Hepatocyte (in vitro differentiated cells): ENCODE data around the gene OR6V1. TPM values are rescaled to one million over a fixed set of nuclear protein-coding genes. Genes with fewer than 3 reads are reported as not detected.

ENCODE experiments used
- DNase-seq: peaks from one replicate; pipeline ENCODE4 v3.0.0-alpha.2; 2016; ENCODE audit warnings: low spot score
- H2AFZ ChIP-seq: fragments of 200-600 bp; sonication (generic); 2 replicates; pipeline ENCODE4 v1.6.0; 2016; ENCODE audit warnings: antibody characterized with exemption, mild to moderate bottlenecking
- H3K27ac ChIP-seq: fragments of 200-600 bp; sonication (generic); 2 replicates; pipeline ENCODE4 v1.5.1; 2016; ENCODE audit warnings: mild to moderate bottlenecking
- H3K27me3 ChIP-seq: fragments of 200-600 bp; sonication (generic); 2 replicates; pipeline ENCODE4 v1.6.1; 2016
- H3K36me3 ChIP-seq: fragments of 200-600 bp; sonication (generic); replicated peaks from 2 replicates; pipeline ENCODE4 v1.5.1; 2016; ENCODE audit warnings: low read depth; ENCODE audit not compliant: insufficient read depth
- H3K4me1 ChIP-seq: fragments of 200-600 bp; sonication (generic); 2 replicates; pipeline ENCODE4 v1.5.1; 2016; ENCODE audit warnings: mild to moderate bottlenecking, moderate library complexity; ENCODE audit not compliant: insufficient read depth
- H3K4me2 ChIP-seq: fragments of 200-600 bp; sonication (generic); 2 replicates; pipeline ENCODE4 v1.6.0; 2016
- H3K4me3 ChIP-seq: fragments of 200-600 bp; sonication (generic); 2 replicates; pipeline ENCODE4 v1.5.1; 2016; ENCODE audit warnings: mild to moderate bottlenecking
- H3K79me2 ChIP-seq: fragments of 200-600 bp; sonication (generic); 2 replicates; pipeline ENCODE4 v1.6.0; 2017; ENCODE audit warnings: mild to moderate bottlenecking
- H3K9me2 ChIP-seq: fragments of 200-600 bp; sonication (generic); replicated peaks from 2 replicates; pipeline ENCODE4 v1.6.0; 2017; ENCODE audit warnings: mild to moderate bottlenecking; ENCODE audit not compliant: insufficient read depth
- H3K9me3 ChIP-seq: fragments of 200-600 bp; sonication (generic); 2 replicates; pipeline ENCODE4 v1.5.1; 2016; ENCODE audit warnings: low read depth, mild to moderate bottlenecking
- H4K20me1 ChIP-seq: fragments of 200-600 bp; sonication (generic); 2 replicates; pipeline ENCODE4 v1.6.0; 2016; ENCODE audit warnings: mild to moderate bottlenecking; ENCODE audit not compliant: insufficient read depth, poor library complexity, severe bottlenecking
- CTCF ChIP-seq: fragments of 200-600 bp; sonication (generic); IDR thresholded peaks from 2 replicates; pipeline ENCODE4 v1.5.1; 2016; ENCODE audit warnings: antibody characterized with exemption, mild to moderate bottlenecking; ENCODE audit not compliant: poor library complexity
- EZH2 ChIP-seq: fragments of 200-600 bp; sonication (generic); IDR thresholded peaks from 2 replicates; pipeline ENCODE4 v1.6.1; 2016; ENCODE audit warnings: antibody characterized with exemption, mild to moderate bottlenecking, borderline replicate concordance
- EZH2phosphoT487 ChIP-seq: fragments of 200-600 bp; sonication (generic); IDR thresholded peaks from one replicate; pipeline ENCODE4 v1.6.1; 2018; ENCODE audit warnings: antibody characterized with exemption, mild to moderate bottlenecking, low read depth, moderate library complexity; ENCODE audit not compliant: unreplicated experiment, severe bottlenecking
- WGBS: methylation state at CpG from one replicate; pipeline ENCODE4 v1.1.6; 2016; ENCODE audit warnings: low lambda C conversion rate; ENCODE audit errors: missing lambda C conversion rate; 5-methylcytosine and 5-hydroxymethylcytosine counted together
- polyA plus RNA-seq: library from polyadenylated mRNA; unstranded; fragments of >200 nt; fragmentation: Nextera tagmentation; extraction: Ambion mirVana; gene quantifications from 2 replicates; pipeline ENCODE4 v1.2.1, GENCODE V29; 2016
- total RNA-seq: library from RNA; depleted of rRNA; stranded (reverse); fragments of >200 nt; gene quantifications from 2 replicates; pipeline ENCODE4 v1.2.3, GENCODE V29; 2014

OR6V1 gene
- total and polyA plus RNA-seq, 2 experiments from 2014 or later, result 0.34 TPM; not detected in 1

DNA sequence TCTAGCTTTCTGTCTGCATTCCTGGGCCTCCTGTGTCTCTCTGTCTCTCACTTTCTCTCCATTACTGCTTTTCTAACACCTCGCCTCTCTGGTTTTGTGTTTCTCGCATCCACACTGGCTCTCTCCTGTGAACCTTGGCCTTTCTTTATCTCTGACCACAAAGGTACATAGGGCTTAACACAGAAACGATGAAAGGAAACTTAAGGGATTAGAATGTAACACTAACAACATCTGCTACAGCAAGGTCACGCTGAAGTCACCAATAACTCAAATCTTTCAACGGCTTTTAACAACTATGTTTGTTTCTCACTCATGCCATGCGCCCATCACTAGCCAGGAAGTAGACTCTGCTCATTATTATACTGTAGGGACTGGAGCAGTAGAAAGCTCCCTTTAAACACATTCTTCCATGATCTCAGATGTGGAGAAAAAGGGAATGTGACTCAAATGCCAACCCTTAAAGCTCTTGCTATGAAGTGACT is 9.3 kb upstream of the OR6V1 start:
- 15% methylated on average over 6 of the region's 6 CpGs for WGBS
- Histone ChIP-seq H3K4me1 (peaks cover 24% of the 10 kb centered on the region), H3K4me2 (peak overlapping the region; percentile 21), H3K4me3 (no peak overlapping the region), H3K9me3 (no peaks in the 10 kb centered on the region), H2AFZ (no peak overlapping the region), H3K27ac (peak overlapping the region; percentile 47), H3K27me3 (no peaks in the 10 kb centered on the region), H4K20me1 (no peaks in the 10 kb centered on the region), H3K79me2 (no peaks in the 10 kb centered on the region), H3K36me3 (no peaks in the 10 kb centered on the region), H3K9me2 (no peaks in the 10 kb centered on the region)
- peak; percentile 58 for DNase-seq
- no peak for TF ChIP-seq CTCF
- peak; percentile 100 for TF ChIP-seq EZH2phosphoT487
- no peak for TF ChIP-seq EZH2

DNA sequence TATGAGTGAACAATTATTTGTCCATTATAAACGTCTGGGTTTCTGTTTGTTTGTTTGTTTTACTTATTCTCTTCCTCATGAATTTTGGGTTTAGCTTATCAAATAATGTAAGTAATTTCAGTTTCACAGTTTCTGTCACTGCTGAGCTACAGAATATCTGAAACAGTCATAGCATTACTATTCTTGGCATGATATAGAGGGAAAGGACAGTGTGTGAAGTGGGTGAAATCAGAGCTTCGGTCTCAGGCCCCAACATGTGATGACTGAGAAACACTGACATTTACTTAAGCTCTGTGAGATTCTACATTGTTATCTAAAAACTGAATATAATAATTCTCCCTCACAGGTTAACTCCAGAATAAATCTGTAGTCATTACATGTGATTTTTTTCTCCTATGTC is 8.8 kb upstream of the OR6V1 start:
- WGBS, result 44% methylated on average over 2 of the region's 2 CpGs
- Histone ChIP-seq H3K79me2 (no peaks in the 10 kb centered on the region), H3K4me1 (peaks cover 24% of the 10 kb centered on the region), H3K9me2 (no peaks in the 10 kb centered on the region), H3K27ac (peak overlapping the region; percentile 47), H3K4me3 (no peak overlapping the region), H4K20me1 (no peaks in the 10 kb centered on the region), H3K27me3 (no peaks in the 10 kb centered on the region), H3K4me2 (peak overlapping the region; percentile 21), H3K9me3 (no peaks in the 10 kb centered on the region), H2AFZ (no peak overlapping the region), H3K36me3 (no peaks in the 10 kb centered on the region)
- no peak for DNase-seq
- TF ChIP-seq EZH2 (no peak), CTCF (no peak)

DNA sequence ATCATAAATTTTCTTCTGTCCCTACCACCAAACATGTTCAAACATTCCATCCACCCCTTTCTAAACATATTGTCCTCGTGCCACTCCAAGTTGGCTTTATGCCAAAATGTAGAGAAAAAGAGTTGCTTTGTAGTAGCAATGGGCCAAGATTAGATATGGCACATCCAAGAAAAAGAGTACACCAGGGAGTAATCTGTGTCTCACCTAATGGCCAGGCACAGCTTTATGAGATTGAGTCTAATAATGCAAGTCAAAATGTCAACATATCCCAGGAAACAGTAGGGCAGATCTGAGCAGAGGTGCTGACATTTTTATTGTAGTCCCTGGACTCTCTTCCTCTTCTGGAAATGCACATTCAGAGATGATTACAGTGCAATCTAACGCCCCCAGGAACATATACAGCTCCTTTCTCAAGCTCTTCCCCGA is 5.7 kb upstream of the OR6V1 start:
- no peak for DNase-seq
- Histone ChIP-seq H3K36me3 (no peaks in the 10 kb centered on the region), H3K4me2 (no peak overlapping the region), H3K27me3 (no peaks in the 10 kb centered on the region), H3K4me1 (peaks cover 31% of the 10 kb centered on the region), H3K79me2 (no peaks in the 10 kb centered on the region), H3K9me2 (no peaks in the 10 kb centered on the region), H3K9me3 (no peaks in the 10 kb centered on the region), H4K20me1 (no peaks in the 10 kb centered on the region), H2AFZ (no peak overlapping the region), H3K27ac (no peak overlapping the region), H3K4me3 (no peak overlapping the region)
- TF ChIP-seq EZH2phosphoT487 (no peak), EZH2 (no peak), CTCF (no peak)
- 37% methylated on average over 3 of the region's 3 CpGs for WGBS

- H3K9me2 ChIP-seq, result no peaks in the 10 kb centered on the region
- H4K20me1 ChIP-seq, result no peaks in the 10 kb centered on the region
- no peak overlapping the region for H3K27ac ChIP-seq
- no peak overlapping the region for H2AFZ ChIP-seq
- H3K36me3 ChIP-seq, result no peaks in the 10 kb centered on the region
- H3K79me2 ChIP-seq, result no peaks in the 10 kb centered on the region
- no peak overlapping the region for H3K4me3 ChIP-seq
- TF ChIP-seq EZH2 (no peak), EZH2phosphoT487 (no peak), CTCF (no peak)
- no peak for DNase-seq
- WGBS, result 77% methylated on average over 2 of the region's 2 CpGs
- no peaks in the 10 kb centered on the region for H3K27me3 ChIP-seq
- no peaks in the 10 kb centered on the region for H3K9me3 ChIP-seq
- H3K4me2 ChIP-seq, result no peak overlapping the region
- H3K4me1 ChIP-seq, result peaks cover 23% of the 10 kb centered on the region
Observed at GRCh38 chr7:143047326-143047725, 4.8 kb upstream of the OR6V1 start.
